NB4 (cell line): ENCODE measurements around the gene FAM221B.

Experiments
- CTCF ChIP-seq: IDR thresholded peaks from one replicate; pipeline ENCODE4 v1.5.1; 2012; ENCODE audit warnings: low read depth, low read length
- MAX ChIP-seq: IDR thresholded peaks from 2 replicates; pipeline ENCODE4 v1.6.1; 2011; ENCODE audit warnings: low read depth, low read length
- MYC ChIP-seq: IDR thresholded peaks from 2 replicates; pipeline ENCODE4 v1.6.1; 2011; ENCODE audit warnings: low read depth, low read length
- POLR2A ChIP-seq: IDR thresholded peaks from 2 replicates; pipeline ENCODE4 v1.6.1; 2011; ENCODE audit warnings: mild to moderate bottlenecking; ENCODE audit not compliant: insufficient read length; ENCODE audit errors: extremely low read depth

GRCh38 chr9:35839926-35840325 lies 11.4 kb upstream of the FAM221B start:
- TF ChIP-seq POLR2A = no peak
- no peak for TF ChIP-seq CTCF
- no peak for TF ChIP-seq MAX
- TF ChIP-seq MYC = no peak
